T-helper 1 cell treated with Interleukin-12 subunit alpha and Interleukin-12 subunit beta and Interleukin-4 antibody, amounts not matched to agents 30 ng/mL and 1 ng/mL, for 36 hours (primary cell): Measurements from ENCODE around the gene BAK1. TPM values are rescaled to one million over a fixed set of nuclear protein-coding genes. Genes with fewer than 3 reads are reported as not detected.

ENCODE experiments used
- intact Hi-C: fragments of 100-400 bp; cut with micrococcal nuclease; formaldehyde crosslinking; loops from one replicate; pipeline ENCODE4 v1.15.1; 2024
- total RNA-seq: library from RNA; stranded (reverse); gene quantifications from 2 replicates; pipeline ENCODE4 v1.2.3, GENCODE V29; 2022

The BAK1 gene
- total RNA-seq: 94.4 and 95.0 TPM in 2 replicates

GRCh38 chr6:33579828-33580714 lies at the start of gene BAK1:
BAK1 (minus strand) TSS chr6:33580276; CDS start chr6:33577604, 2,672 bp downstream.
- intact Hi-C loops: loop anchor here (1.0 to 10.0 kb wide), 7 partner anchors 9 to 575 kb away; partner anchors contain the start of genes KIFC1 and ZBTB9

- intact Hi-C loops: loop anchor here (10.0 kb wide), 1 partner anchor 596 kb away; no protein-coding TSS in a partner anchor
Observed at GRCh38 chr6:33628401-33628964, 48.4 kb upstream of the BAK1 start.

GRCh38 chr6:33627876-33628275 lies 47.8 kb upstream of the BAK1 start:
- intact Hi-C loops: loop anchor here (10.0 kb wide), 1 partner anchor 597 kb away; no protein-coding TSS in a partner anchor

GRCh38 chr6:33624856-33625255 lies 44.8 kb upstream of the BAK1 start:
- intact Hi-C loops: loop anchor here (5.0 to 10.0 kb wide), 2 partner anchors 173 to 600 kb away; partner anchors contain the start of gene ZBTB9

DNA sequence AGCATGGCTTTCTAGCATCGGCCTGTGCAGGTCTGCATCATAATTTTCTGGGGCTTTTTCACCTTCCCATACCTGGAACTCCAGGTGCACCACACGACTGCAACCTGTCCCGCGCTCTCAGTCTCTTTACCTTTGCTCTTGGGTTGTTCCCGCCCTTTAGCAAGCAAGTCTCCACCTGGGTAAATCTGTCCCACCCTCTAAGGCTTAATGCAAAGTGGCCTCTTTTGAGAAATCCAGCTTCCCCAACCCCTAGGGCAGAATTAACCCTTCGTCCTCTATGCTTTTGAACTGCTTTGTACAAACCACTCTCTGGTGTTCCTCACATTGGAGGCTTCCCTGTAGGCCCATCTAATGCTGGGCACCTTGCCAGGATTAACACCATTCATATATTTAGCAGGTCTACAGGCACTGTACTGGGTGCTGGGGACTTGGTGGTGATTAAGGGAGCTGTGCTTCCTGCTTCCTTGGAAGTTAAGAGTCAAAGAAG lies 43.9 kb upstream of the BAK1 start:
- intact Hi-C loops: loop anchor here (5.0 to 10.0 kb wide), 2 partner anchors 172 to 601 kb away; partner anchors contain the start of gene ZBTB9

GRCh38 chr6:33622456-33623431 lies 42.7 kb upstream of the BAK1 start:
- intact Hi-C loops: loop anchor here (5.0 to 10.0 kb wide), 2 partner anchors 170 to 602 kb away; partner anchors contain the start of gene ZBTB9

- intact Hi-C loops: loop anchor here (1.0 to 10.0 kb wide), 12 partner anchors 11 to 603 kb away; partner anchors contain the start of genes CUTA, KIFC1, LEMD2 and UQCC2
Observed at GRCh38 chr6:33621711-33622388, 41.8 kb upstream of the BAK1 start.

DNA sequence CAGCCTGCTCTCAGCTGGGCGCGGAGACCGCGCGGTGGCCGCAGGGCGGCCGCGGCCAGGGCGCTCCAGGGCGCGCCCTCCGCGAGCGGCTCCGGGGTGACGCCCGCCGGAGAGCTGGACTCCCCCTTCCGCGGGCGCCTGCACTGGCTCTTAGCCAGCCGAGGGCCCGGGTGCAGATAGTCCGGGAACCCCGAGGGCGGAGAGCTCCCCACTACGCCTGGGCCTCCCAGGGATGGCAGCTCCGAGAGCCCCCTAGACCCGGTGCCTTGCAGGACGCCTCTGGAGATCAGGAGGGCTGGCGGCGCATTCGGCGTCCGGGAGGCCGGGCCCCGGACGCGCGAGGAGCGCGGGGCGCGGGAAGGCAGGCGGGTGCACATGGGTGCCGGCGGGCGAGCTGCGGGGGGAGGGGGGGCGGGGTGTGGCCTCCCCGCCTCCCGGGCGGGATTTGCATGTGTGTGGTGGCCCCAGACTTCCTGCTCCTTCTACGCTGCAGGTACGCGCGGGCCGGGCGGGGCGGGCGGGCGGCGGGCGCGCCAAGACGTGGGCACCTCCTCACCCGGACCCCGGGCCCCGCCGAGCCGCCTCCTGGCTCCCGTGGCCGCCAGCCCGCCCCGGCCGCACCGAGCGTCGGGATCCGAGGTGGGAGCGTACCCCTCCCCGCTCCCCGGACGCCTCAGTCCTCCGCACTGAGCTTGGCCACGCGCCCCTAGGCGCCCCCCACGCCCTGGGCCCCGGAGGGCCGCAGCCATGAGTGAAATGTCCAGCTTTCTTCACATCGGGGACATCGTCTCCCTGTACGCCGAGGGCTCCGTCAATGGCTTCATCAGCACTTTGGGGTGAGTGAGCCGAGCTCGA lies 41.0 kb upstream of the BAK1 start, which contains the start of gene ITPR3:
ITPR3 (plus strand) TSS at position 467 of the 855 bp plus-strand sequence; CDS start at position 748, 281 bp downstream.
- intact Hi-C loops: loop anchor here (1.0 to 10.0 kb wide), 12 partner anchors 12 to 604 kb away; partner anchors contain the start of genes CUTA, KIFC1, LEMD2 and UQCC2

DNA sequence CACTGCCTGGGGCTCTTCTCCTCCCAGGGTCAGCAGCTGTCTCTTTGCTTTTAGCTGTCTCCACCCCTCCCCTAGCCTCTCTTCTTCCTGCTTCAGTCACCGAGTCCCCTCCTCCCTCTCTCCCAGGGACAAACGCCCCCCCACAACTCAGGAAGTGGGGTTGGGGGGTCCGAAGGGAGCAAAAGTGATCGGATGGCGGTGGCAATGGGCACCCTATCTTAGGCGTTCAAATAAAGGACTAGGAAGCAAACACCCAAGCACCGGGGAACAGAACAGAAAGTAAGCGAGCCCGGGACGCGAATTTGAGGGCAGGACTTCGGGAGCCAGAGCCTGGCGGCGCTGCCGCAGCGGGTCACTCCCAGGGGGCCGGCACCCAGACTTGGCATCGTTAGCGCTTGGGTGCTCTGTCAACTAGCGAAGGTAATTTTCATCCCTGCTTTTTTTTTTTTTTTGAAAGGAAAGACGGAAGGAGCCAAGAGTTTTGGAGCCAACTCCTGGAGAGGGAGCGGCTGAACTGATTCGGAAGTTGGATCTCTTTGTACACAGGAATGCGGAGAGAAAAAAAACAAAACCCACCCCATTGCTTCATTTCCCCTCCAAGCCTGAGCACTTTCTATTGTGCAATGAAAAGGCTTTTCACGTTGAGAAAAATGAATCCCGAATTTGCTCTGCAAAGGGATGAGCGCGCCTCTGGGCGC lies 40.2 kb upstream of the BAK1 start:
- intact Hi-C loops: loop anchor here (2.0 to 10.0 kb wide), 7 partner anchors 36 to 604 kb away; partner anchors contain the start of genes CUTA, LEMD2 and ZBTB9

DNA sequence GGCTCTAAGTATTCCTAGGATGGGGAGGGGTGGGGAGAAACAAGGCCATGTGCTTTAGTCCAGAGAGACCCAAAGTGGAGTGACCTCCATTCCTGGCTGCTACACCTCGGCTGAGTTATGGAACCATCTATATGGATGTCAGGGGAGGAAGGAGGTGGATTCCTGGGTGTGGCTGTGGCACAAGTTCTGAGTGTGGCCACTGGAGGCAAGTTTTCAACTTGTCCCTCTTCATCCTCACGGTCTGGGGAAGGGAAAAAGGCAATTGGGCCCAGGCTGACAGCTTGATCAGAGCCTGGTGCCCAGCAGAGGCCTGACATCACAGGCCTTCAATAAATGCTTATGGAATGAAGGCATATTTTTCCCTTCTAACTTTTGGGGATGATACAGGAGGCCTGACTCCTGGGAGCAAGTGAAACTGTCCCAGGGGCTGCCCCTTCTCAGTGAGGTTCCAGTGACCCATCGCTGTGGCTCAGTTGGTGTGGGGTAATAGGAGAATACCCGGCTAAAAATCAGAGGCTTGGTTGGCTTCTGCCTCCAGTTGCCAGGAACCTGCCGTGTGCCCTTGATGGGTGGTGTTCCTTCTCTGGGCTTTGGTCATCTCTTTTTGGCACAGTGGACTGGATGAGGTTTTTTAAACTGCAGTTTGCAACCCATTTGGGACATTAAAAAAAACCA lies 39.2 kb upstream of the BAK1 start:
- intact Hi-C loops: no loop called here

GRCh38 chr6:33616913-33617312 lies 36.8 kb upstream of the BAK1 start:
- intact Hi-C loops: no loop called here

- intact Hi-C loops: no loop called here
Observed at GRCh38 chr6:33616113-33616512, 36.0 kb upstream of the BAK1 start.

DNA sequence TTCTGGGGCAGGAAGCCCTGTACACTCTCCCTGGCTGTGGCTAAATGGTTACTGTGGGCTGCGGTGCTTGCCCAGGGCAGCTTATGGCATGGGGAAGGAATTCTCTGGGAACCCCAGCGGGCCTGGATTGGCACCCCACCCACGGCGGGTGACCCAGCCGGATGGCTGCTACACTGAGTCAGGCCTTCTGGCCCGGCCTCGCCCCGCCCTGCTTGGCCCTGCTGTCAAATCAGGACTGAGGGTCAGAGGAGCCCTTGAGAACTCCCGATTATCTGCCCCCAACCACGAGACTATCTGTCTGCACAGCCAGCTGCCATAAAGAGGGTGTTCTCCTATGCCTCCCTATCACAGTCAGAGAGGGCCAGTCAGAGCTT lies 33.7 kb upstream of the BAK1 start:
- intact Hi-C loops: no loop called here

DNA sequence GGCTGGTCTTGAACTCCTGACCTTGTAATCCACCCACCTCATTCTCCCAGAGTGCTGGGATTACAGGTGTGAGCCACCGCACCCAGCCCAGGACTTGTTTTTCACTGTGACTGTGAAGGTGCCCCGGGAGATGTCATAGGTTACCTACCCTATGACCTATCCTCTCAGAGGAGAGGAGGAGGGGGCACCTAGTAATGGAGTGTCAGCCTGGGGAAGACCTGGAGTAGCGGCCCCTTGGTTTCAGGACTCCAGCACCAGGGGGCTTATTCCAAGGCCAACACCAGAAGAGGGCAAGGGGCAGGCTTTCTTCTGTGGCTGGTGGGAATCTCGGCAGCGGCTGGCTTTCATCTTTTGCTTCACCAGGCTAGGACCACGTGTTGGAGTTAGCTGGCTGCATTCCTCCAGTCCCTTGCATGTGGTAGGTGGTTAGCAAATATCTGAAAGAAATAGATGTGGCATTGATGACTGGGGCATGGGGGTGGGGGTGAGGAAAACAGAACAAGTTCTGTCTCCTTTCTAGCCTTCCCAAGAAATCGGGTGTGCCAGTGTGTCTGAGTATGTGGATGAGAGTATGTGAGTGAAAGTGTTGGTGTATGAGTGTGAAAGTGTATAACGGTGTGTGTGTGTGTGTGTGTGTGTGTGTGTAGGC lies 33.2 kb upstream of the BAK1 start:
- intact Hi-C loops: no loop called here

DNA sequence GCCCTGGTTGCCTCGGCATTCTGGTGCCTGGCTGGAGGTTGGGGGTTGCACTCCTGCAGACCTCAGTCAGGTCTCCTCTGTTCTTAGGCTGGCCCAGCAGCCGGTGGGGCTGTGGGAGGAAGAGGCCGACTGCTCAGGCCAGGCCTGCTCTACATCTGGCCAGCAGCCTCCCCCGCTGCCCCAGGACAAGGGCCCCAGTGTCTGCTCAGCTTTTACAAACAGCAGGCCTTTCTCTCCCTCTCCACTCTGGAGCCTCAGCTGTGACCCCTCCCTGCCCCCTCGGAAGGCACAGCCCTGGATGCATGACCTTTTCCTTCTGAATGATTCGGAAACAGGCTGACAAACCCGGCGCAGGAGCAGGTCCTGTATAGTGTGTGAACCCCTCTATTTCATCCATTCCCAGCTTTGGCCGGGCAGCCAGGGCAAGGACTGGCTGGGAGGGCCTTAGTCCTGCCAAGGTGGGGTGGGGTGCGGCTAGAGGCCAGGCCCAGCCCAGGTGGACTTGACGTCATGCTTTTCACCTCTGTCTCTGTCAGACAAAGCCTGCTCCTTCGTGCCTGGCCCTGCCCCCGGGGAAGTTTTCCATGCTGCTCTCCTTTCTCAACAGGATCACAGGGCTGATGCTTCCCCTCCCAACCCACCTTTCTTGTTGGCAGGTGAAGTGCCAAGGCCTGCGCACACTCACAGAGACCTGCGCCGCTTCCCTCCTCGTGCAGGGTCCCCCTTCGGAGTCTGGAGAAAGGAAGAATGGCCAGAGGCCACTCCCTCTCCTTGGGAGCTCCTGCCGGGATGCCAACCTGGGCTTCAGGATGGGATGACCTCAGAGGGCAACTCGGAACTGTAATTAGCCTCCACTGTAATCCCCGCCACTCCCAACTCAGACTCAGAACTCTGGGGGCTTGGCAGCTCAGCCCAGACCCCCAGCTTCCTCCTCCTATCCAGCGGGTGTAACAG lies 31.0 kb upstream of the BAK1 start:
- intact Hi-C loops: no loop called here

DNA sequence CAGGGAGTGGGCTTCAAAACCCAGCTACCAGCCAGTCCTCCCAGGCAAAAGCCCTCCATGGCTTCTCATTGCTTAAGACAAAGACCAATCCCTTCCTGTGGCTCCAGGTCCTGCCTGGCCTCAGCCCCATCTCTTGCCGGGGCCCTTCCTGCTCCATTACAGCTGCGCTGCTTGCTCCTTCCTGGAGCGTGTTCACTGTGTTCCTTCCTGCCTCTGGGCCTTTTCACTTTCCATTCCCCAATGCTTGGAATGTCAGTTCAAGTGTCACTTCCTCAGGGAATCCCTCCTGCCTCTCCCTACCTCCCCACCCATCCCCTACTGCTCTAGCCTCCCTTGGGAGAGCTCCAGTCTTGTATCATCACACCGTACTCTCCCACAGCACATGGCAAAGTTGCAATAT lies 30.0 kb upstream of the BAK1 start:
- intact Hi-C loops: no loop called here
